Islet precursor cell (in vitro differentiated cells): ENCODE measurements around the gene PCDHGB4.
"Not testable (repeated sequence)": the region's sequence is repeated elsewhere in the genome, so short reads cannot be mapped to it uniquely, and the experiment has no call there.

Experiments
- DNase-seq: peaks from one replicate; pipeline ENCODE4 v3.0.0-alpha.2; 2018

Gene PCDHGB4

GRCh38 chr5:141402553-141403243 is 15.2 kb downstream of the PCDHGB4 start, which contains the start of gene PCDHGA9:
Gene PCDHGA9, plus strand, starts transcription at chr5:141402778. Its CDS starts 175 bp downstream, at chr5:141402953.
- DNase-seq, result no peak

DNA sequence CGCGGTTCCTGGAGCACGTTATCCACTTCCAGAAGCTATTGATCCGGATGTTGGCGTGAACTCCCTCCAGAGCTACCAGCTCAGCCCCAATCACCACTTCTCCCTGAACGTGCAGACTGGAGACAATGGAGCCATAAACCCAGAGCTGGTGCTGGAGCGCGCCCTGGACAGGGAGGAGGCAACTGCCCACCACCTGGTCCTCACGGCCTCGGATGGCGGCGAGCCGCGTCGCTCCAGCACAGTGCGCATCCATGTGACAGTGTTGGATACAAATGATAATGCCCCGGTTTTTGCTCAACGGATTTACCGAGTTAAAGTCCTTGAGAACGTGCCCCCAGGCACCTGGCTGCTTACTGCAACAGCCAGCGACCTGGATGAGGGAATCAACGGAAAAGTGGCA is 15.9 kb downstream of the PCDHGB4 start:
- no peak for DNase-seq

DNA sequence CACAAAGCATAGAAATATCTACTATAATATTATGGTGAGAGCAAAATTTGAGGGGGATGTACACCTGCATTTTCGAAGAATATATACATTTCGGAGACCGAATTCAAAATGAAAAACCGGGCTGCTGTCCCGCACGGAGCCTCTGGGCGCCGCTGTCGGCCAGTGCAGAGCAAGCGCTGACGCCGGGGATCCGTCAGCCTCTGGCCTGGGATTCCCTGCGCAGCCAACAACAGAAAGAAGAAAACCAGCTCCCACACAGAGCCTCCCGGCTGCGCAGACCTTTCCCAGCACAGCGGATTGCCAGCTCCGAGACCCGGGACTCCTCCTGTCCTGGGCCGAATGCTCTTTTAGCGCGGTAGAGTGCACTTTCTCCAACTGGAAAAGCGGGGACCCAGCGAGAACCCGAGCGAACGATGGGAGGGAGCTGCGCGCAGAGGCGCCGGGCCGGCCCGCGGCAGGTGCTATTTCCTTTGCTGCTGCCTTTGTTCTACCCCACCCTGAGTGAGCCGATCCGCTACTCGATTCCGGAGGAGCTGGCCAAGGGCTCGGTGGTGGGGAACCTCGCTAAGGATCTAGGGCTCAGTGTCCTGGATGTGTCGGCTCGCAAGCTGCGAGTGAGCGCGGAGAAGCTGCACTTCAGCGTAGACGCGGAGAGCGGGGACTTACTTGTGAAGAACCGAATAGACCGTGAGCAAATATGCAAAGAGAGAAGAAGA is 20.4 kb downstream of the PCDHGB4 start, which contains the start of gene PCDHGB6:
TSS of gene PCDHGB6 (plus strand) at position 232 of the 716 bp plus-strand sequence. CDS start at position 414, 182 bp downstream.
- peak; percentile 85 for DNase-seq

DNA sequence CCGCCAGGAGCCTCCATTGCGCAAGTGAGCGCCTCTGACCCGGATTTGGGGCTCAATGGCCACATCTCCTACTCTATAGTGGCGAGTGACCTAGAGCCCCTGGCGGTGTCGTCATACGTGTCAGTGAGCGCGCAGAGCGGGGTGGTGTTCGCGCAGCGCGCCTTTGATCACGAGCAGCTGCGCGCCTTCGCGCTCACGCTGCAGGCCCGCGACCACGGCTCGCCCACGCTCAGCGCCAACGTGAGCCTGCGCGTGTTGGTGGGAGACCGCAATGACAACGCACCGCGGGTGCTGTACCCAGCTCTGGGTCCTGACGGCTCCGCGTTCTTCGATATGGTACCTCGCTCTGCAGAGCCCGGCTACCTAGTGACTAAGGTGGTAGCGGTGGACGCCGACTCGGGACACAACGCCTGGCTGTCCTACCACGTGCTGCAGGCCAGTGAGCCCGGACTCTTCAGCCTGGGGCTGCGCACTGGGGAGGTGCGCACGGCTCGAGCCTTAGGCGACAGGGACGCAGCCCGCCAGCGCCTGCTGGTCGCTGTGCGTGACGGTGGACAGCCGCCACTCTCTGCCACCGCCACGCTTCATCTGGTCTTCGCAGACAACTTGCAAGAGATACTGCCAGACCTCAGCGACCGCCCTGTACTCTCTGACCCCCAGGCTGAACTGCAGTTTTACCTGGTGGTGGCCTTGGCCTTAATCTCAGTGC is 22.3 kb downstream of the PCDHGB4 start:
- DNase-seq, result no peak

- no peak for DNase-seq
Observed at GRCh38 chr5:141411575-141411974, 24.1 kb downstream of the PCDHGB4 start.

DNA sequence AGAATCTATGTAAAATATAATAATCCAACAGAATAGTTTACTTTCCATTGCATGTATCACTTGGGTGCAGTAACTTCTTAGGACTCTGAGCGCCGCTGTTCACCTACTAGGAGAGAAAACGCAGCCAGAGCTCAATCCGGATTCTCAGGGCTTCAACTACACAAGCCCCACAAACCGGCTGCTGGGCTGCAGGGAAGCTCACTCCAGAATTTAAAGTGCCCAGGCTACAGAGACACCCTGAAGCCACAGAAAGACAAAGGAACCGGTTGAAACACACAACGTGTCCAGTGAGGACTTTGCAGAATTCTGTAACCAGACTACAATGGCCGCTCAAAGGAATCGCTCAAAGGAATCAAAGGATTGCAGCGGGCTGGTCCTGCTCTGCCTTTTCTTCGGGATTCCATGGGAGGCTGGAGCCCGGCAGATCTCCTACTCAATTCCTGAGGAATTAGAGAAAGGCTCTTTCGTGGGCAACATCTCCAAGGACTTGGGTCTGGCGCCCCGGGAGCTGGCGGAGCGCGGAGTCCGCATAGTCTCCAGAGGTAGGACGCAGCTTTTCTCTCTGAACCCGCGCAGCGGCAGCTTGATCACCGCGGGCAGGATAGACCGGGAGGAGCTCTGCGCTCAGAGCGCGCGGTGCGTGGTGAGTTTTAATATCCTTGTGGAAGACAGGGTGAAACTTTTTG is 25.5 kb downstream of the PCDHGB4 start, which contains the start of gene PCDHGA10:
TSS of gene PCDHGA10 (plus strand) at position 134 of the 686 bp plus-strand sequence. CDS start at position 323, 189 bp downstream.
- no peak for DNase-seq

DNA sequence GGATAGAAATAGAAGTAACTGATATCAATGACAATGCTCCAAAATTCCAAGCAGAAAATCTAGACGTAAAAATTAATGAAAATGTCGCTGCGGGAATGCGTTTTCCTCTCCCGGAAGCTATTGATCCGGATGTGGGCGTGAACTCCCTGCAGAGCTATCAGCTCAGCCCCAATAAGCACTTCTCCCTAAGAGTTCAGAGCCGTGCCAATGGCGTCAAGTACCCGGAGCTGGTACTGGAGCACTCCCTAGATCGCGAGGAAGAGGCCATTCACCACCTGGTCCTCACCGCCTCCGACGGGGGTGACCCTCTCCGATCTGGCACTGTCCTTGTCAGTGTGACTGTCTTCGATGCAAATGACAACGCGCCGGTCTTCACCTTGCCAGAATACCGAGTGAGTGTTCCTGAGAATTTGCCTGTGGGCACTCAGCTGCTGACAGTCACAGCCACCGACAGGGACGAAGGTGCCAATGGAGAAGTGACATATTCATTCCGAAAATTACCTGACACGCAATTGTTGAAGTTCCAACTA is 26.1 kb downstream of the PCDHGB4 start:
- DNase-seq, result no peak

DNA sequence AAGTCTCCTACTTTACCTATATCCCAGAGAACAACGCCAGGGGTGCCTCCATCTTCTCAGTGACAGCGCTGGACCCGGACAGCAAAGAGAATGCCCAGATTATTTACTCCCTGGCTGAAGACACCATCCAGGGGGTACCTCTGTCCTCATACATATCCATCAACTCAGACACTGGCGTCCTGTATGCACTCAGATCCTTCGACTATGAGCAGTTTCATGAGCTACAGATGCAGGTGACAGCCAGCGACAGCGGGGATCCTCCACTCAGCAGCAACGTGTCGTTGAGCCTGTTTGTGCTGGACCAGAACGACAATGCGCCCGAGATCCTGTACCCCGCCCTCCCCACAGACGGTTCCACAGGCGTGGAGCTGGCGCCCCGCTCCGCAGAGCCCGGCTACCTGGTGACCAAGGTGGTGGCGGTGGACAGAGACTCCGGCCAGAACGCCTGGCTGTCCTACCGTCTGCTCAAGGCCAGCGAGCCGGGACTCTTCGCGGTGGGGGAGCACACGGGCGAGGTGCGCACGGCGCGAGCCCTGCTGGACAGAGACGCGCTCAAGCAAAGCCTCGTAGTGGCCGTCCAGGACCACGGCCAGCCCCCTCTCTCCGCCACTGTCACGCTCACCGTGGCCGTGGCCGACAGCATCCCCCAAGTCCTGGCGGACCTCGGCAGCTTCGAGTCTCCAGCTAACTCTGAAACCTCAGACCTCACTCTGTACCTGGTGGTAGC is 27.2 kb downstream of the PCDHGB4 start:
- DNase-seq, result not testable (repeated sequence)

- DNase-seq, result not testable (repeated sequence)
Observed at GRCh38 chr5:141415275-141415618, 27.7 kb downstream of the PCDHGB4 start.

- DNase-seq, result peak; percentile 93
Observed at GRCh38 chr5:141417494-141418172, 30.1 kb downstream of the PCDHGB4 start, which contains the start of gene PCDHGB7. Gene PCDHGB7, plus strand, starts transcription at chr5:141417677. Its CDS starts 183 bp downstream, at chr5:141417860.

- no peak for DNase-seq
Observed at GRCh38 chr5:141419074-141419880, 31.8 kb downstream of the PCDHGB4 start.

GRCh38 chr5:141420855-141421488 is 33.5 kb downstream of the PCDHGB4 start, which contains the start of gene PCDHGA11:
Gene PCDHGA11, plus strand, starts transcription at chr5:141421051. Its CDS starts 177 bp downstream, at chr5:141421228.
- peak; percentile 75 for DNase-seq

DNA sequence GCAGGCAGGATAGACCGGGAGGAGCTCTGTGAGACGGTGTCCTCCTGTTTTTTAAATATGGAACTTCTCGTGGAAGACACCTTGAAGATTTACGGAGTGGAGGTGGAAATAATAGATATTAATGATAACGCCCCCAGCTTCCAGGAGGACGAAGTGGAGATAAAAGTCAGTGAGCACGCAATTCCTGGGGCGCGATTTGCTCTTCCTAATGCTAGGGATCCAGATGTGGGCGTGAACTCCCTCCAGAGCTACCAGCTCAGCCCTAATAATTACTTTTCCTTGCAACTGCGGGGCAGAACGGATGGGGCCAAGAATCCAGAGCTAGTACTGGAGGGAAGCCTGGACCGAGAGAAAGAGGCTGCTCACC is 34.0 kb downstream of the PCDHGB4 start:
- no peak for DNase-seq

- no peak for DNase-seq
Observed at GRCh38 chr5:141422742-141423291, 35.3 kb downstream of the PCDHGB4 start.

GRCh38 chr5:141427783-141428426 is 40.4 kb downstream of the PCDHGB4 start:
- DNase-seq, result no peak

- no peak for DNase-seq
Observed at GRCh38 chr5:141430332-141431113, 43.0 kb downstream of the PCDHGB4 start, which contains the start of gene PCDHGA12. Gene PCDHGA12, plus strand, starts transcription at chr5:141430507. Its CDS starts 253 bp downstream, at chr5:141430760.

- no peak for DNase-seq
Observed at GRCh38 chr5:141431286-141431685, 43.8 kb downstream of the PCDHGB4 start.

GRCh38 chr5:141432308-141432707 is 44.8 kb downstream of the PCDHGB4 start:
- not testable (repeated sequence) for DNase-seq
